Measurements from ENCODE around the gene SEC14L1. TPM values are rescaled to one million over a fixed set of nuclear protein-coding genes. Genes with fewer than 3 reads are reported as not detected.
"Not testable (repeated sequence)": the region's sequence is repeated elsewhere in the genome, so short reads cannot be mapped to it uniquely, and the experiment has no call there.

The SEC14L1 gene
- total RNA-seq, 1 experiment from 2014 or later: 41.7 TPM

- Histone ChIP-seq H3K9me3 (0 out of 2 replicates have a peak, but pooled peaks cover 2% of the 10 kb centered on the region), H3K36me3 (no peaks in the 10 kb centered on the region), H3K4me3 (no peak overlapping the region), H3K27me3 (no peaks in the 10 kb centered on the region)
- no peak for DNase-seq
Observed at GRCh38 chr17:77130525-77130924, 10.2 kb upstream of the SEC14L1 start.

GRCh38 chr17:77131904-77132303 is 8.9 kb upstream of the SEC14L1 start:
- DNase-seq: peak; percentile 72
- H3K27me3 ChIP-seq: no peaks in the 10 kb centered on the region
- no peaks in the 10 kb centered on the region for H3K36me3 ChIP-seq
- H3K9me3 ChIP-seq: peaks cover 3% of the 10 kb centered on the region
- no peak overlapping the region for H3K4me3 ChIP-seq

- Histone ChIP-seq H3K36me3 (no peaks in the 10 kb centered on the region; the same call in 1 of the 2 replicates), H3K9me3 (peaks cover 9% of the 10 kb centered on the region), H3K27me3 (no peaks in the 10 kb centered on the region), H3K4me3 (no peak overlapping the region)
- peak; percentile 49 for DNase-seq
Observed at GRCh38 chr17:77132411-77133086, 8.2 kb upstream of the SEC14L1 start.

- H3K27me3 ChIP-seq: no peaks in the 10 kb centered on the region
- H3K4me3 ChIP-seq: no peak overlapping the region
- peaks cover 14% of the 10 kb centered on the region for H3K9me3 ChIP-seq
- no peaks in the 10 kb centered on the region; the same call in 1 of the 2 replicates for H3K36me3 ChIP-seq
- DNase-seq: no peak
Observed at GRCh38 chr17:77133087-77133638, 7.6 kb upstream of the SEC14L1 start.

GRCh38 chr17:77136420-77136767 is 4.4 kb upstream of the SEC14L1 start:
- no peak for DNase-seq
- Histone ChIP-seq H3K4me3 (no peak overlapping the region), H3K27me3 (no peaks in the 10 kb centered on the region), H3K36me3 (no peaks in the 10 kb centered on the region; the same call in none of the 2 replicates), H3K9me3 (peaks cover 25% of the 10 kb centered on the region)

GRCh38 chr17:77137111-77137510 is 3.7 kb upstream of the SEC14L1 start:
- no peaks in the 10 kb centered on the region for H3K27me3 ChIP-seq

GRCh38 chr17:77137886-77138285 is 2.9 kb upstream of the SEC14L1 start:
- not testable (repeated sequence) for H3K4me3 ChIP-seq, H3K27me3 ChIP-seq, H3K36me3 ChIP-seq
- peaks cover 23% of the 10 kb centered on the region for H3K9me3 ChIP-seq
- DNase-seq: peak; percentile 73

More at GRCh38 chr17:77137111-77137510, 3.7 kb upstream of the SEC14L1 start:
- peaks cover 23% of the 10 kb centered on the region for H3K9me3 ChIP-seq
- DNase-seq: no peak
- peaks cover 3% of the 10 kb centered on the region for H3K36me3 ChIP-seq
- no peak overlapping the region for H3K4me3 ChIP-seq

- peak overlapping the region; percentile 95 for H3K4me3 ChIP-seq
- peaks cover 23% of the 10 kb centered on the region for H3K9me3 ChIP-seq
- peak; percentile 99 for DNase-seq
- peaks cover 31% of the 10 kb centered on the region for H3K36me3 ChIP-seq
- H3K27me3 ChIP-seq: no peaks in the 10 kb centered on the region
Observed at GRCh38 chr17:77140166-77140877, 447 bp upstream of the SEC14L1 start.

- H3K9me3 ChIP-seq: peaks cover 21% of the 10 kb centered on the region
- H3K4me3 ChIP-seq: peak overlapping the region; percentile 95
- peaks cover 47% of the 10 kb centered on the region for H3K36me3 ChIP-seq
- DNase-seq: peak; percentile 31
- H3K27me3 ChIP-seq: no peaks in the 10 kb centered on the region
Observed at GRCh38 chr17:77141846-77142449, 1.2 kb downstream of the SEC14L1 start.

GRCh38 chr17:77142689-77143088 is 1.9 kb downstream of the SEC14L1 start:
- Histone ChIP-seq H3K4me3 (no peak overlapping the region), H3K36me3 (peaks cover 54% of the 10 kb centered on the region), H3K27me3 (no peaks in the 10 kb centered on the region), H3K9me3 (peaks cover 14% of the 10 kb centered on the region)
- DNase-seq: no peak

- Histone ChIP-seq H3K9me3 (peaks cover 10% of the 10 kb centered on the region), H3K4me3 (no peak overlapping the region), H3K27me3 (no peaks in the 10 kb centered on the region), H3K36me3 (peaks cover 59% of the 10 kb centered on the region)
- DNase-seq: no peak
Observed at GRCh38 chr17:77143306-77143705, 2.5 kb downstream of the SEC14L1 start.

GRCh38 chr17:77144227-77144626 is 3.5 kb downstream of the SEC14L1 start:
- no peak for DNase-seq
- H3K27me3 ChIP-seq: no peaks in the 10 kb centered on the region
- H3K9me3 ChIP-seq: peaks cover under 1% of the 10 kb centered on the region
- peaks cover 68% of the 10 kb centered on the region for H3K36me3 ChIP-seq
- H3K4me3 ChIP-seq: no peak overlapping the region

- H3K27me3 ChIP-seq: no peaks in the 10 kb centered on the region
- H3K9me3 ChIP-seq: no peaks in the 10 kb centered on the region; the same call in 1 of the 2 replicates
- no peak overlapping the region for H3K4me3 ChIP-seq
- DNase-seq: no peak
- peaks cover 75% of the 10 kb centered on the region for H3K36me3 ChIP-seq
Observed at GRCh38 chr17:77145224-77145611, 4.4 kb downstream of the SEC14L1 start.

- peak; percentile 44 for DNase-seq
- peaks cover 81% of the 10 kb centered on the region for H3K36me3 ChIP-seq
- no peak overlapping the region for H3K4me3 ChIP-seq
- no peaks in the 10 kb centered on the region for H3K27me3 ChIP-seq
- H3K9me3 ChIP-seq: no peaks in the 10 kb centered on the region
Observed at GRCh38 chr17:77145612-77146245, 5.0 kb downstream of the SEC14L1 start.

GRCh38 chr17:77146246-77146632 is 5.5 kb downstream of the SEC14L1 start:
- Histone ChIP-seq H3K9me3 (no peaks in the 10 kb centered on the region), H3K36me3 (peaks cover 86% of the 10 kb centered on the region), H3K27me3 (no peaks in the 10 kb centered on the region), H3K4me3 (no peak overlapping the region)
- no peak for DNase-seq

GRCh38 chr17:77146882-77147281 is 6.1 kb downstream of the SEC14L1 start:
- Histone ChIP-seq H3K36me3 (peaks cover 92% of the 10 kb centered on the region), H3K4me3 (no peak overlapping the region), H3K27me3 (no peaks in the 10 kb centered on the region), H3K9me3 (no peaks in the 10 kb centered on the region)
- DNase-seq: no peak

GRCh38 chr17:77147357-77147801 is 6.6 kb downstream of the SEC14L1 start:
- Histone ChIP-seq H3K36me3 (peaks cover 90% of the 10 kb centered on the region), H3K4me3 (no peak overlapping the region), H3K27me3 (no peaks in the 10 kb centered on the region), H3K9me3 (no peaks in the 10 kb centered on the region)
- no peak for DNase-seq
